ENCODE results near the gene FOXF1. TPM values are rescaled to one million over a fixed set of nuclear protein-coding genes. Genes with fewer than 3 reads are reported as not detected.

Gene FOXF1
- total and polyA plus RNA-seq, 11 donors = 0.04 to 0.48 (median 0.17) TPM; not detected in 3

DNA sequence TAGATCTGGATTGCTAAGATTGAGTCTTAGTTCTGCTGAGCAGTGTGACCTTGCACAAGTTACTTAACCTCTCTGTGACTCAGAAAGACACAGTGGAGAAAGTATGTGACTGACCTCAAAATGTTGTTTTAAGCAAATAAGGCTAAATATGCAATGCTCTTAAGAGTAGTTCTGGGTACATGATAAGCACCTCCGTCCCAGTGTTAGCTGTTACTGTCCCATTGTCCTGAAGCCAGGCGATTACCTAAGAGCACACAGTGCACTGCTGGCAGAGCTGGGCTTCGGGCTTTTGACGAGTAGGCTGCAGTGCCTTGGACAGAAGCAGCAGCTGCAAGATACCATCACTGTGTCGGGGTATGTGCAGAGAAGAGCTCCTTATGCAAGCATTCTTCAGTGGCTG, 32.7 kb upstream of the FOXF1 start:
- Histone ChIP-seq H3K27me3 (peaks cover 0 to 82% (median 21%) of the 10 kb centered on the region in 9 donors), H3K36me3 (no peaks in the 10 kb centered on the region), H3K9me3 (peaks cover 0 to 2% (median 0%) of the 10 kb centered on the region in 12 donors), H3K4me1 (peaks cover 0 to 4% (median 0%) of the 10 kb centered on the region in 12 donors), H3K4me3 (no peak overlapping the region), H3K27ac (no peak overlapping the region)
- ATAC-seq (no peak), DNase-seq (no peak)
- intact Hi-C loops (cut with DNase I) = no loop called here
- WGBS, 4 donors = 47 to 77% (median 69%) methylated on average over 5 of the region's 5 CpGs
- TF ChIP-seq CTCF (IDR thresholded peaks at IDR 0.05) = no peak
- no peak for TF ChIP-seq POLR2A (IDR thresholded peaks at IDR 0.05)

DNA sequence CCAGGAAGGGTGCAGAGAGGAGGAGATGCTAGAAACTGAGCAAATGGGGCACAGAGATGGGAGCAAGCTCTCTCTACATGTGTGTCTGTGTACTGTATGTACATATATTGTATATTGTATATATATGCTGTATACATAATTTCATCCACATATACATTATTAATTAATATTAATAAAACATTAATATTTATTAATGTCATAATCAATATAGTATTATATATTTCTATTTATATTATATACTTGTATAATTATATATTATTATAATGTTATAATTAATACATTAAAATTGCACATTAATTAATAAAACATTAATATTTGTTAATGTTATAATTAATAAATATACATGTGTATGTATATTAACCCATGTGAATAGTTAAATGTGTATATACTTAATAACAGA, 31.5 kb upstream of the FOXF1 start:
- H3K9me3 ChIP-seq = peaks cover 0 to 6% (median 0%) of the 10 kb centered on the region in 12 donors
- no peak overlapping the region for H3K27ac ChIP-seq
- H3K4me1 ChIP-seq = peaks cover 0 to 4% (median 0%) of the 10 kb centered on the region in 12 donors
- TF ChIP-seq CTCF (IDR thresholded peaks at IDR 0.05) = no peak
- no peak overlapping the region for H3K4me3 ChIP-seq
- no peak for DNase-seq
- intact Hi-C loops (cut with DNase I) = no loop called here
- peaks cover 0 to 83% (median 25%) of the 10 kb centered on the region in 9 donors for H3K27me3 ChIP-seq
- H3K36me3 ChIP-seq = no peaks in the 10 kb centered on the region
- ATAC-seq = no peak

- no peak for TF ChIP-seq POLR2A (IDR thresholded peaks at IDR 0.05)
- TF ChIP-seq CTCF (IDR thresholded peaks at IDR 0.05) = no peak
- Histone ChIP-seq H3K36me3 (no peaks in the 10 kb centered on the region), H3K27me3 (peaks cover 0 to 87% (median 26%) of the 10 kb centered on the region in 9 donors), H3K4me1 (peaks cover 0 to 4% (median 0%) of the 10 kb centered on the region in 12 donors), H3K4me3 (no peak overlapping the region), H3K9me3 (peaks cover 0 to 13% (median 3%) of the 10 kb centered on the region in 12 donors), H3K27ac (peak overlapping the region in 1 of 12 donors; percentile 26)
- no peak for ATAC-seq
- intact Hi-C loops (cut with DNase I) = no loop called here
- DNase-seq = no peak
- 73 to 84% (median 80%) methylated on average over 9 of the region's 9 CpGs for WGBS, 4 donors
Observed at GRCh38 chr16:86479419-86479818, 30.9 kb upstream of the FOXF1 start.

GRCh38 chr16:86480444-86480843, 29.9 kb upstream of the FOXF1 start:
- H3K9me3 ChIP-seq = peaks cover 0 to 20% (median 4%) of the 10 kb centered on the region in 12 donors
- ATAC-seq = no peak
- no peak for DNase-seq
- no peak for TF ChIP-seq CTCF (IDR thresholded peaks at IDR 0.05)
- no peak for TF ChIP-seq POLR2A (IDR thresholded peaks at IDR 0.05)
- 55 to 70% (median 60%) methylated on average over 11 to 15 of the region's 15 CpGs for WGBS, 4 donors
- intact Hi-C loops (cut with DNase I) = no loop called here
- no peak overlapping the region for H3K4me3 ChIP-seq
- peak overlapping the region in 1 of 12 donors; percentile 51 for H3K27ac ChIP-seq
- H3K27me3 ChIP-seq = peaks cover 0 to 89% (median 28%) of the 10 kb centered on the region in 9 donors
- H3K36me3 ChIP-seq = no peaks in the 10 kb centered on the region
- peaks cover 0 to 4% (median 0%) of the 10 kb centered on the region in 12 donors for H3K4me1 ChIP-seq

Data from heart left ventricle (tissue), 16 donors.